Vagina (tissue), 2 donors: ENCODE data around the gene FCN2. TPM values are rescaled to one million over a fixed set of nuclear protein-coding genes. Genes with fewer than 3 reads are reported as not detected.

Source experiments
- DNase-seq, 2 donors: peaks; one replicate each; pipeline ENCODE4 v3.0.0-alpha.2; 2017; ENCODE audit errors: extremely low spot score in 2 of 2
- H3K27ac ChIP-seq: fragments of 200-600 bp; sonication (generic); one replicate; pipeline ENCODE4 v1.5.1; 2019
- H3K27me3 ChIP-seq: fragments of 200-600 bp; sonication (generic); one replicate; pipeline ENCODE4 v1.5.1; 2019
- H3K36me3 ChIP-seq, 2 donors: fragments of 200-600 bp; sonication (generic); one replicate each; pipeline ENCODE4 v1.5.1; 2017 to 2019
- H3K4me1 ChIP-seq: fragments of 200-600 bp; sonication (generic); one replicate; pipeline ENCODE4 v1.5.1; 2019
- H3K4me3 ChIP-seq, 2 donors: fragments of 200-600 bp; sonication (generic); 1 replicate in 1 of 2; 2 replicates in 1 of 2; pipeline ENCODE4 v1.5.1; 2016 to 2019
- H3K9me3 ChIP-seq: fragments of 200-600 bp; sonication (generic); one replicate; pipeline ENCODE4 v1.5.1; 2019
- POLR2A ChIP-seq, 2 donors: fragments of 450-650 bp; IDR thresholded peaks; one replicate each; pipeline ENCODE4 v1.6.1; 2017; ENCODE audit warnings: antibody characterized with exemption in 2 of 2, mild to moderate bottlenecking in 2 of 2, moderate library complexity in 2 of 2
- POLR2AphosphoS5 ChIP-seq, 2 donors: sonication (generic); formaldehyde crosslinking; IDR thresholded peaks; one replicate each; pipeline ENCODE4 v1.9.0; 2017; ENCODE audit warnings: antibody characterized with exemption in 2 of 2, mild to moderate bottlenecking in 2 of 2, low read depth in 1 of 2; ENCODE audit not compliant: insufficient read depth in 1 of 2
- intact Hi-C: fragments of 100-400 bp; cut with DNase I; formaldehyde crosslinking; loops from one replicate; pipeline ENCODE4 v1.15.1; 2023
- total RNA-seq: library from RNA; depleted of rRNA; stranded (reverse); fragments of >200 nt; gene quantifications from one replicate; pipeline ENCODE4 v1.2.3, GENCODE V29; 2016
- TF ChIP-seq, protein P1 (sequence below), 3 experiments: fragments of 450-650 bp in 2 of 3; fragments of 200-600 bp in 1 of 3; sonication (generic) in 1 of 3; IDR thresholded peaks; one replicate each; pipeline ENCODE4 v1.5.1; 2017 to 2019; ENCODE audit warnings: antibody characterized with exemption in 3 of 3, mild to moderate bottlenecking in 2 of 3, moderate library complexity in 2 of 3

The FCN2 gene
- total RNA-seq, 1 donor from 2014 or later, result not detected

DNA sequence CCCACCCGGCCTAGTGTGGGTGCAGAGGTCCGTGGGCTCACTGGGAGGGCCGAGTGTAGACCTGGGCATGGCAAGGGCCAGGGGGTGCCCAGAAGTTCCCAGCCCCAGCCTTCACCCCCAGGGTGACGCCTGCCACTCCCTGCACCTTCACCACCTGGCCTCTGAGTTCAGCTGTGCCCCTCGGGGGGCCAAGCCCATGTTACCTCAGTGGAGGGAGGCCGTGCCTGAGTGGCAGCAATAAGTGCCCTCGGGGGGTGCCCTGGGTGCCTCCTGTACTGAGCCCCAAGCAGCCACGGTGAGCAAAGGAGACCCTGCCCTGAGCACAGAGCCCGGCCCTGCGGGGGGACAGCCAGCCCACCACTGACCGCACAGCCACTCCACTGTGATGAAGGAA lies 10.3 kb upstream of the FCN2 start:
- intact Hi-C loops, result no loop called here
- H3K27ac ChIP-seq, result no peak overlapping the region
- no peaks in the 10 kb centered on the region for H3K36me3 ChIP-seq
- H3K4me1 ChIP-seq, result peaks cover 6% of the 10 kb centered on the region
- no peak overlapping the region for H3K4me3 ChIP-seq
- DNase-seq, result no peak
- no peaks in the 10 kb centered on the region for H3K9me3 ChIP-seq
- TF ChIP-seq POLR2A (IDR thresholded peaks at IDR 0.05), result no peak
- TF ChIP-seq POLR2AphosphoS5 (IDR thresholded peaks at IDR 0.05; ENCODE audit: insufficient read depth in 1 of 2, low read depth in 1 of 2), result no peak
- TF ChIP-seq, protein P1, sequence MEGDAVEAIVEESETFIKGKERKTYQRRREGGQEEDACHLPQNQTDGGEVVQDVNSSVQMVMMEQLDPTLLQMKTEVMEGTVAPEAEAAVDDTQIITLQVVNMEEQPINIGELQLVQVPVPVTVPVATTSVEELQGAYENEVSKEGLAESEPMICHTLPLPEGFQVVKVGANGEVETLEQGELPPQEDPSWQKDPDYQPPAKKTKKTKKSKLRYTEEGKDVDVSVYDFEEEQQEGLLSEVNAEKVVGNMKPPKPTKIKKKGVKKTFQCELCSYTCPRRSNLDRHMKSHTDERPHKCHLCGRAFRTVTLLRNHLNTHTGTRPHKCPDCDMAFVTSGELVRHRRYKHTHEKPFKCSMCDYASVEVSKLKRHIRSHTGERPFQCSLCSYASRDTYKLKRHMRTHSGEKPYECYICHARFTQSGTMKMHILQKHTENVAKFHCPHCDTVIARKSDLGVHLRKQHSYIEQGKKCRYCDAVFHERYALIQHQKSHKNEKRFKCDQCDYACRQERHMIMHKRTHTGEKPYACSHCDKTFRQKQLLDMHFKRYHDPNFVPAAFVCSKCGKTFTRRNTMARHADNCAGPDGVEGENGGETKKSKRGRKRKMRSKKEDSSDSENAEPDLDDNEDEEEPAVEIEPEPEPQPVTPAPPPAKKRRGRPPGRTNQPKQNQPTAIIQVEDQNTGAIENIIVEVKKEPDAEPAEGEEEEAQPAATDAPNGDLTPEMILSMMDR (IDR thresholded peaks at IDR 0.05), result no peak
- H3K27me3 ChIP-seq, result no peaks in the 10 kb centered on the region

DNA sequence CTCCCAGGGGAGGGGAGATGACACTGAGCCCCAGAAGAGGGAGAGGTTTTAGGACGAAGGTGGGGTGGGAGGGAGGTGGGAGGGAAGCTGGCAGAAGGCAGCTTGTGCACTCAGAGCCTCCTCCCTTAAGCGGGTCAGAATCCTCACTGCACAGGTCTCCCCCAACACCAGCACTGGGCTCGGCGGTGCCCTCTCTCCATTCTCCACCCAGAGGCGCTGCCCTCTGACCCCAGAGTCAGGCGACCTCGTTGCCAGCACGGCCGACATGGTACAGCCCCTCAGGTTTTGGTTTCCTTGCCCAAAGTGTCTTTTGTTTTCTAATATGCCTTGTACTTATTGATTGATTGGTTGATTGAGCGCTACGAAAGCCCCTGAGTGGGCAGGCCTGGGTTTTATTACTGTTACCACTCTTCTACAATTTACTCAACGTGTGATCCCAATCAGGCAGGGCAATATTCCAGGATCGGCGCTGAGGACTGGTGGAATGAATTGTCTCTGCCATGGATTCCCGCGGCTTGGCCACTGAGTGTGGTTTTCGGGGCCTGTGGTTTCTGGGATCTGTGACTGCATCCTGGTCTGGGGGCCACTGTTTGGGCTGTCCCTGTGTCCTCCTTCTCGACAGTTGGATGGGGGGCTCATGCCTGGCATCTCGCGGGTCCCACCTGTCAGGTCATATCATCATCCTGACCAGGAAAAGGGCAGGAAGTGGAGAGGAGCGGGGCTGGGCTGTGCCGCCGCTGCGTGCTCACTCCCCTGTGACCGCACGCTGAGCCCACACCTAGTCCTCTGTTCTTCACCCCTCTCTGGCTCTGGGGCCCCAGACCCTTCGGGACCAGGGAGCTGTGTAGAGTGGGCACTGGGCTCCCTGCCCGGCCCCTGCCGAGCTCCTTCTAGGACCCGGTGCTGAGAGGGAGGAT lies 9.6 kb upstream of the FCN2 start:
- peaks cover 6% of the 10 kb centered on the region for H3K4me1 ChIP-seq
- DNase-seq, result no peak
- H3K4me3 ChIP-seq, result no peak overlapping the region
- TF ChIP-seq POLR2A (IDR thresholded peaks at IDR 0.05) (no peak), POLR2AphosphoS5 (IDR thresholded peaks at IDR 0.05; ENCODE audit: insufficient read depth in 1 of 2, low read depth in 1 of 2) (no peak)
- TF ChIP-seq, protein P1 (IDR thresholded peaks at IDR 0.05), result no peak
- H3K27me3 ChIP-seq, result no peaks in the 10 kb centered on the region
- no peaks in the 10 kb centered on the region for H3K9me3 ChIP-seq
- H3K27ac ChIP-seq, result no peak overlapping the region
- intact Hi-C loops, result no loop called here
- H3K36me3 ChIP-seq, result no peaks in the 10 kb centered on the region

DNA sequence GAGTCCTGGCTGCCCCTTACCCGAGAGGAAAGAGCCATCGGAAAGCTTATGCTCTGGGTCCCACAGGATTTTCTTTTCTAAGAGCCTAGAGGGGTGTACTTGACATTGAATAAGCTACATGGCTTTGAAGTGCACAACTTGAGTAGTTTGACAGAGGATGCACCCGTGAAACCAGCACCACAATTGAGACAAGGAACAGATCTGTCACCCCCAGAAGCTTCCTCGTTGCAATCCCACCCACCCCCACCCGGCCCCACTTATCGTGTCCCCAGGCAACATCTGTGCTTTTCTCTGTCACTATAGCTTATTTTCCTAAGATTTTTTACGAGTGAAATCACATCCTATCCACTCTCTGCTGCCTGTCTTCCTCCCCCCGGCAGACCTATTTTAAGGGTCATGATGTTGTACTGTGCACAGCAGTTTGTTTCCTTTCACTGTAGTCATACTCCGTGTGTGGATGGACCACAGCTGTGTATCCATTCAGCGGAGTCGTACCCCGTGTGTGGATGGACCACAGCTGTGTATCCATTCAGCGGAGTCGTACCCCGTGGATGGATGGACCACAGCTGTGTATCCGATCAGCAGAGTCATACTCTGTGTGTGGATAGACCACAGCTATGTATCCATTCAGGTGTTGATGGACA lies 8.8 kb upstream of the FCN2 start:
- no peak overlapping the region for H3K27ac ChIP-seq
- TF ChIP-seq POLR2AphosphoS5 (IDR thresholded peaks at IDR 0.05; ENCODE audit: insufficient read depth in 1 of 2, low read depth in 1 of 2) (no peak), POLR2A (IDR thresholded peaks at IDR 0.05) (no peak)
- TF ChIP-seq, protein P1 (IDR thresholded peaks at IDR 0.05), result no peak
- H3K4me1 ChIP-seq, result peaks cover 6% of the 10 kb centered on the region
- intact Hi-C loops, result no loop called here
- no peaks in the 10 kb centered on the region for H3K27me3 ChIP-seq
- no peaks in the 10 kb centered on the region for H3K36me3 ChIP-seq
- H3K9me3 ChIP-seq, result no peaks in the 10 kb centered on the region
- no peak overlapping the region for H3K4me3 ChIP-seq
- DNase-seq, result no peak

DNA sequence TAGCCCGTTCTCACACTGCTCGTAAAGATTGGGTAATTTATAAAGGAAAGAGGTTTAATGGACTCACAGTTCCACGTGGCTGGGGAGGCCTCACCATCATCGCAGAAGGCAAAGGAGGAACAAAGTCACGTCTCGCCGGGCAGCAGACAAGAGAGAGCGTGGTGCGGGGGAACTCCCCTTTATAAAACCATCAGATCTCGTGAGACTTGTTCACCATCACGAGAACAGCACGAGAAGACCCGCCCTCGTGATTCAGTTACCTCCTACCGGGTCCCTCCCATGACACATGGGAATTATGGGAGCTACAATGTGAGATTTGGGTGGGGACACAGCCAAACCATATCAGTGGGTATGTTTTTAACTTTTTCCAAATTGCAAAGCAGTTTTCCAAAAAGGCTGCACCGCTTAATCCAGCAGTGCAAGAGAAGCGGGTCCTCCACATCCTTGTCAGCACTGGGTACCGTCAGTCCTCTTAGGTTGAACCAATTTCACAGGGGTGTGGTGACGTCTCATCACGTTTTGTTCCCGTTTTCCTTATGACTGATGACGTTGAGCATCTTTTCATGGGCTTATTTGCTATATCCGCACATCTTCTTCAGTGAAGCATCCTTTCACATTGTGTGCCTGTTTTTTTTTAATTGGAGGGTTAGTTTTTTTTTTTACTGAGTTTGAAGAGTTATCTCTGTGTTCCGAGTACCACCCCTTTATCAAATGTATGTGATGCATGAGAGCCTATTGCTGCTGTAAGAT lies 8.0 kb upstream of the FCN2 start:
- Histone ChIP-seq H3K36me3 (no peaks in the 10 kb centered on the region), H3K4me3 (no peak overlapping the region), H3K27ac (no peak overlapping the region), H3K9me3 (no peaks in the 10 kb centered on the region), H3K4me1 (peaks cover 6% of the 10 kb centered on the region), H3K27me3 (no peaks in the 10 kb centered on the region)
- intact Hi-C loops, result no loop called here
- TF ChIP-seq POLR2AphosphoS5 (IDR thresholded peaks at IDR 0.05; ENCODE audit: insufficient read depth in 1 of 2, low read depth in 1 of 2) (no peak), POLR2A (IDR thresholded peaks at IDR 0.05) (no peak)
- TF ChIP-seq, protein P1 (IDR thresholded peaks at IDR 0.05), result no peak
- no peak for DNase-seq
